ENCODE measurements around the gene GKN2. TPM values are rescaled to one million over a fixed set of nuclear protein-coding genes. Genes with fewer than 3 reads are reported as not detected.

Gene GKN2
- total RNA-seq, 1 donor from 2014 or later: not detected

GRCh38 chr2:68931149-68931711 is 21.5 kb downstream of the GKN2 start:
- H3K27ac ChIP-seq (ENCODE audit: low read depth, low read length): no peak overlapping the region
- H3K9ac ChIP-seq (ENCODE audit: low read depth in 1 of 3, low read length in 3 of 3): no peak overlapping the region
- H3K4me3 ChIP-seq (ENCODE audit: low read length in 3 of 3): no peak overlapping the region
- H3K36me3 ChIP-seq (ENCODE audit: control insufficient read depth in 3 of 3, insufficient read depth in 3 of 3, low read length in 3 of 3): no peaks in the 10 kb centered on the region
- no peaks in the 10 kb centered on the region for H3K9me3 ChIP-seq (ENCODE audit: control insufficient read depth in 3 of 3, low read length in 3 of 3)
- peaks cover 0 to 5% (median 5%) of the 10 kb centered on the region in 3 donors for H3K27me3 ChIP-seq (ENCODE audit: control insufficient read depth in 3 of 3, insufficient read depth in 3 of 3, low read length in 3 of 3)
- no peaks in the 10 kb centered on the region for H3K4me1 ChIP-seq (ENCODE audit: control insufficient read depth in 3 of 3, insufficient read depth in 3 of 3, low read length in 3 of 3)

GRCh38 chr2:68926796-68927195 is 25.9 kb downstream of the GKN2 start:
- Histone ChIP-seq H3K4me1 (ENCODE audit: control insufficient read depth in 3 of 3, insufficient read depth in 3 of 3, low read length in 3 of 3) (no peaks in the 10 kb centered on the region), H3K4me3 (ENCODE audit: low read length in 3 of 3) (no peak overlapping the region), H3K9ac (ENCODE audit: low read depth in 1 of 3, low read length in 3 of 3) (no peak overlapping the region), H3K9me3 (ENCODE audit: control insufficient read depth in 3 of 3, low read length in 3 of 3) (no peaks in the 10 kb centered on the region), H3K36me3 (ENCODE audit: control insufficient read depth in 3 of 3, insufficient read depth in 3 of 3, low read length in 3 of 3) (no peaks in the 10 kb centered on the region), H3K27me3 (ENCODE audit: control insufficient read depth in 3 of 3, insufficient read depth in 3 of 3, low read length in 3 of 3) (peaks cover 3 to 5% (median 4%) of the 10 kb centered on the region in 3 donors), H3K27ac (ENCODE audit: low read depth, low read length) (no peak overlapping the region)

DNA sequence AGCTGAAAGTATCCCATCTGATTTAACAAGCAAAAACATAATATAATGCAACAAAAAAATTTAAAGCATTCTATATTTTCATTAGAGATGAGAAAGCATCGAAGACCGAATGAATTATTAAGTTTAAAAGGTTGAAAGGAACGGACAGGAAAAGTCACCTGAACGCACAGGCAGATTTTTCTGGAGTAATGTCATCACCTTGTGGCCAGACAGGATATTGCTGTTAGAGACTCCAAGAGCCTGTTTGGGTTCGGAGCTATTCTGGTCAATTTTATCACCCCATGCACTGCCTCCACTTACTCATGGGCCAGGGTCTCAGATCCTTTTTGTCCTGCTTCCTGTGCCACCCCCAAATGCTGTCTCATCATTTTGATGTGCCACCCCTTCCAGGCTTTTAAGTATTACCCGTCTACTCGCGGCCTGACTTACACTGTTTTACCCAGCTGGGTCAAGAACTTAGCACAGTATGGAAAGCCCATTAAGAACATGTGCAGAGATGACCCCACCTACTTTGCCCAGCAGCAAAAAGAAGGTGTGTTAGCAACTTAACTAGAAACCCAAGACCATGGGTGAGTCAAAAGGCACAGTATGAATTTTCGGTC is 27.3 kb downstream of the GKN2 start:
- H3K4me3 ChIP-seq (ENCODE audit: low read length in 3 of 3): no peak overlapping the region
- no peak overlapping the region for H3K27ac ChIP-seq (ENCODE audit: low read depth, low read length)
- H3K4me1 ChIP-seq (ENCODE audit: control insufficient read depth in 3 of 3, insufficient read depth in 3 of 3, low read length in 3 of 3): no peaks in the 10 kb centered on the region
- peaks cover 3 to 5% (median 4%) of the 10 kb centered on the region in 3 donors for H3K27me3 ChIP-seq (ENCODE audit: control insufficient read depth in 3 of 3, insufficient read depth in 3 of 3, low read length in 3 of 3)
- H3K36me3 ChIP-seq (ENCODE audit: control insufficient read depth in 3 of 3, insufficient read depth in 3 of 3, low read length in 3 of 3): no peaks in the 10 kb centered on the region
- no peak overlapping the region for H3K9ac ChIP-seq (ENCODE audit: low read depth in 1 of 3, low read length in 3 of 3)
- H3K9me3 ChIP-seq (ENCODE audit: control insufficient read depth in 3 of 3, low read length in 3 of 3): no peaks in the 10 kb centered on the region

DNA sequence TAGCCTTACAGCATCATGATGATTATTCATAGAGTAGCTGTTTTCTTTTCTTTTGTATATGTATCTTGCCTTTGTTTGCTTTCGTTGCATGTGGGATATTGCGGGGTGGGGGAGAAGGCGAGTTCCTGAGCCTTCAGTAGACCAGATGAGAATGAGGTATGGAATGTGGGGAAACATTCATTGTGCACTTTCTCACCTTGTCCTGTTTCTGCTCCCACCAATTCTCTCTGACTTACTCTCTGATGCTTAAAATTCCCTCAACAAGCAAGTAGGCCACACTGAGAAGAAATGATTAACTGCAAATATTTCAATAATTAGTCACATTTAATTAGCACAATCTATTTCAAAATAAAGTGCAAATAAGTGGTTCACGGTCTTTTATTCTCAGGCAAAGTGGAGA is 31.0 kb downstream of the GKN2 start:
- Histone ChIP-seq H3K36me3 (ENCODE audit: control insufficient read depth in 3 of 3, insufficient read depth in 3 of 3, low read length in 3 of 3) (no peaks in the 10 kb centered on the region), H3K4me1 (ENCODE audit: control insufficient read depth in 3 of 3, insufficient read depth in 3 of 3, low read length in 3 of 3) (no peaks in the 10 kb centered on the region), H3K27ac (ENCODE audit: low read depth, low read length) (no peak overlapping the region), H3K27me3 (ENCODE audit: control insufficient read depth in 3 of 3, insufficient read depth in 3 of 3, low read length in 3 of 3) (peaks cover 0 to 4% (median 0%) of the 10 kb centered on the region in 3 donors), H3K9me3 (ENCODE audit: control insufficient read depth in 3 of 3, low read length in 3 of 3) (no peaks in the 10 kb centered on the region), H3K4me3 (ENCODE audit: low read length in 3 of 3) (no peak overlapping the region), H3K9ac (ENCODE audit: low read depth in 1 of 3, low read length in 3 of 3) (no peak overlapping the region)

- Histone ChIP-seq H3K9ac (ENCODE audit: low read depth in 1 of 3, low read length in 3 of 3) (no peak overlapping the region), H3K4me1 (ENCODE audit: control insufficient read depth in 3 of 3, insufficient read depth in 3 of 3, low read length in 3 of 3) (no peaks in the 10 kb centered on the region), H3K27ac (ENCODE audit: low read depth, low read length) (no peak overlapping the region), H3K4me3 (ENCODE audit: low read length in 3 of 3) (no peak overlapping the region), H3K9me3 (ENCODE audit: control insufficient read depth in 3 of 3, low read length in 3 of 3) (no peaks in the 10 kb centered on the region), H3K27me3 (ENCODE audit: control insufficient read depth in 3 of 3, insufficient read depth in 3 of 3, low read length in 3 of 3) (peaks cover 0 to 4% (median 0%) of the 10 kb centered on the region in 3 donors), H3K36me3 (ENCODE audit: control insufficient read depth in 3 of 3, insufficient read depth in 3 of 3, low read length in 3 of 3) (no peaks in the 10 kb centered on the region)
Observed at GRCh38 chr2:68920481-68921170, 32.1 kb downstream of the GKN2 start.

DNA sequence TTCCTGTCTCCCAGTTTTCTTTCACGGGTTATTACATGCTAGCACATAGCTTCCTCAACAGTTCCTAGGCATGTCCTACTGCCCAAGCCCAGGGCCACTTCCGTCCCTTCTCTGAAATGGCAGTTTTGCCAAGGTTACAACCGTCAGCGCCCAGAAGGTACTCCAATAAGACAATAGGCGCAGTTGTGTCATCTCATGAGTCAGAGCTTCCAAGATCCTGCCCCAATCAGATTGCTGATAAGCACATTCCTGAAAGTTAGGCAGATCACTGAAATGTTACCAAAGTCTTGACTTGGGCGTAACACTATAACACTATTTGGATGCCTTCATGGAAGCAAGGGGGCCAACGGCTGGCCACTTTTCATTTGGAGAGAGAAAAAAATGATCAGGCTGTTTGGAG is 34.2 kb downstream of the GKN2 start:
- Histone ChIP-seq H3K27ac (ENCODE audit: low read depth, low read length) (no peak overlapping the region), H3K36me3 (ENCODE audit: control insufficient read depth in 3 of 3, insufficient read depth in 3 of 3, low read length in 3 of 3) (no peaks in the 10 kb centered on the region), H3K27me3 (ENCODE audit: control insufficient read depth in 3 of 3, insufficient read depth in 3 of 3, low read length in 3 of 3) (no peaks in the 10 kb centered on the region), H3K4me1 (ENCODE audit: control insufficient read depth in 3 of 3, insufficient read depth in 3 of 3, low read length in 3 of 3) (no peaks in the 10 kb centered on the region), H3K9me3 (ENCODE audit: control insufficient read depth in 3 of 3, low read length in 3 of 3) (no peaks in the 10 kb centered on the region), H3K4me3 (ENCODE audit: low read length in 3 of 3) (no peak overlapping the region), H3K9ac (ENCODE audit: low read depth in 1 of 3, low read length in 3 of 3) (no peak overlapping the region)

GRCh38 chr2:68917034-68917718 is 35.5 kb downstream of the GKN2 start:
- no peak overlapping the region for H3K4me3 ChIP-seq (ENCODE audit: low read length in 3 of 3)
- no peak overlapping the region for H3K27ac ChIP-seq (ENCODE audit: low read depth, low read length)
- no peaks in the 10 kb centered on the region for H3K4me1 ChIP-seq (ENCODE audit: control insufficient read depth in 3 of 3, insufficient read depth in 3 of 3, low read length in 3 of 3)
- no peaks in the 10 kb centered on the region for H3K36me3 ChIP-seq (ENCODE audit: control insufficient read depth in 3 of 3, insufficient read depth in 3 of 3, low read length in 3 of 3)
- H3K9ac ChIP-seq (ENCODE audit: low read depth in 1 of 3, low read length in 3 of 3): no peak overlapping the region
- no peaks in the 10 kb centered on the region for H3K27me3 ChIP-seq (ENCODE audit: control insufficient read depth in 3 of 3, insufficient read depth in 3 of 3, low read length in 3 of 3)
- H3K9me3 ChIP-seq (ENCODE audit: control insufficient read depth in 3 of 3, low read length in 3 of 3): no peaks in the 10 kb centered on the region

- H3K4me3 ChIP-seq (ENCODE audit: low read length in 3 of 3): no peak overlapping the region
- H3K9me3 ChIP-seq (ENCODE audit: control insufficient read depth in 3 of 3, low read length in 3 of 3): no peaks in the 10 kb centered on the region
- H3K36me3 ChIP-seq (ENCODE audit: control insufficient read depth in 3 of 3, insufficient read depth in 3 of 3, low read length in 3 of 3): no peaks in the 10 kb centered on the region
- H3K9ac ChIP-seq (ENCODE audit: low read depth in 1 of 3, low read length in 3 of 3): no peak overlapping the region
- H3K27me3 ChIP-seq (ENCODE audit: control insufficient read depth in 3 of 3, insufficient read depth in 3 of 3, low read length in 3 of 3): no peaks in the 10 kb centered on the region
- no peak overlapping the region for H3K27ac ChIP-seq (ENCODE audit: low read depth, low read length)
- no peaks in the 10 kb centered on the region for H3K4me1 ChIP-seq (ENCODE audit: control insufficient read depth in 3 of 3, insufficient read depth in 3 of 3, low read length in 3 of 3)
Observed at GRCh38 chr2:68916226-68916625, 36.5 kb downstream of the GKN2 start.

DNA sequence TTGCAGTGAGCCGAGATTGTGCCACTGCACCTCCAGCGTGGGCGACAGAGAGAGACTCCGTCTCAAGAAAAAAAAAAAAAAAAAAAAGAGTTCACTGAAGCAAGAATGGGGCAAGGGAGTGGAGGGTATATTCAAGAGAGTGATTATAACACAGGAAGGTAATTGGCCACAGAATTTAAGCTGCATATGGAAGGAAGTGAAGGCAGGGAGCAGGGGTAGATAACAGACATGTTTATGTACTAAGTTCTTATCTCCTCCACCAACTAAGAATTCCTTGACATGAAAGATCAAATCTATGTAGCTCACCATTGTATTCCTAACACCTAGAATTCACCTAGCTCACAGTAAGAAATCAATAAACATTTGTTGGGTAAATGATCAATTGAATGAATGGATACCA is 37.3 kb downstream of the GKN2 start:
- H3K9me3 ChIP-seq (ENCODE audit: control insufficient read depth in 3 of 3, low read length in 3 of 3): no peaks in the 10 kb centered on the region
- no peak overlapping the region for H3K27ac ChIP-seq (ENCODE audit: low read depth, low read length)
- H3K4me3 ChIP-seq (ENCODE audit: low read length in 3 of 3): no peak overlapping the region
- H3K4me1 ChIP-seq (ENCODE audit: control insufficient read depth in 3 of 3, insufficient read depth in 3 of 3, low read length in 3 of 3): no peaks in the 10 kb centered on the region
- H3K9ac ChIP-seq (ENCODE audit: low read depth in 1 of 3, low read length in 3 of 3): no peak overlapping the region
- H3K36me3 ChIP-seq (ENCODE audit: control insufficient read depth in 3 of 3, insufficient read depth in 3 of 3, low read length in 3 of 3): no peaks in the 10 kb centered on the region
- H3K27me3 ChIP-seq (ENCODE audit: control insufficient read depth in 3 of 3, insufficient read depth in 3 of 3, low read length in 3 of 3): no peaks in the 10 kb centered on the region

DNA sequence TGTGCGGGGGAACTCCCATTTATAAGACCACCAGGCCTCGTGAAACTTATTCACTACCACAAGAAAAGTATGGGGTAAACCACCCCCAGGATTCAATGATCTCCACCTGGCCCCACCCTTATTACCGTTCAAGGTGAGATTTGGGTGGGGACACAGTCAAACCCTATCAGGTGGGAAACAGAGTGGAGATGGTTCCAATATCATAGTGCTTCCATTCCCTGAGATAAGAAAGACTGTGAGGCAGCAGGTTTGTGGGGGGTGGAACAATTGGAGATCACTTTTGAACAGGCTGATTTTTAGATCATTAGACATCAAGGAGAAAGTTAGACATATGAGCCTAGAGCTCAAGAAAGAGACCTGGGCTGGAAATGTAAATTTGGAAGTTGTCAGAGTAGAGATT is 39.3 kb downstream of the GKN2 start:
- H3K4me3 ChIP-seq (ENCODE audit: low read length in 3 of 3): no peak overlapping the region
- no peak overlapping the region for H3K27ac ChIP-seq (ENCODE audit: low read depth, low read length)
- H3K27me3 ChIP-seq (ENCODE audit: control insufficient read depth in 3 of 3, insufficient read depth in 3 of 3, low read length in 3 of 3): no peaks in the 10 kb centered on the region
- peaks cover 4 to 8% (median 5%) of the 10 kb centered on the region in 3 donors for H3K4me1 ChIP-seq (ENCODE audit: control insufficient read depth in 3 of 3, insufficient read depth in 3 of 3, low read length in 3 of 3)
- H3K9me3 ChIP-seq (ENCODE audit: control insufficient read depth in 3 of 3, low read length in 3 of 3): no peaks in the 10 kb centered on the region
- no peak overlapping the region for H3K9ac ChIP-seq (ENCODE audit: low read depth in 1 of 3, low read length in 3 of 3)
- H3K36me3 ChIP-seq (ENCODE audit: control insufficient read depth in 3 of 3, insufficient read depth in 3 of 3, low read length in 3 of 3): no peaks in the 10 kb centered on the region

Measured in skeletal muscle tissue (tissue), 4 donors.